Measurements from ENCODE around the gene CAGE1. TPM values are rescaled to one million over a fixed set of nuclear protein-coding genes. Genes with fewer than 3 reads are reported as not detected.

The CAGE1 gene
- total RNA-seq, 1 donor from 2014 or later, result not detected

DNA sequence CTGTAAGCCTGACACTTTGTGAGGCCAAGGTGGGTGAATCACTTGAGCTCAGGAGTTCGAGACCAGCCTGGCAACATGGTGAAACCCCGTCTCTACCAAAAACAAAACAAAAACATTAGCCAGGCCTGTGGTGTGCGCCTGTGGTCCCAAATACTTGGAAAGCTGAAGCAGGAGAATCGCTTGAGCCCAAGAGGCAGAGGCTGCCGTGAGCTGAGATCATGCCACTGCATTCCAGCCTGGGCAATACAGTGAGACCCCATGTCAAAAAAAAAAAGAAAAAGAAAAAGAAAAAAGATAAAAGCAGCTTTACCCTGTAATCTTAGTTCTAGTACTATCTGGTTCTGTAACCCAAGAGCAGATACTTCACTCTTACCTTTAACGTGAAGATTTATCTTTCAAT, 104.1 kb downstream of the CAGE1 start:
- peaks cover 1% of the 10 kb centered on the region for H3K27me3 Mint-ChIP-seq (ENCODE audit: unreplicated experiment)
- H3K4me1 Mint-ChIP-seq (ENCODE audit: low read depth, unreplicated experiment), result peaks cover 2% of the 10 kb centered on the region
- no peak overlapping the region for H3K4me3 Mint-ChIP-seq (ENCODE audit: unreplicated experiment)
- no peaks in the 10 kb centered on the region for H3K36me3 Mint-ChIP-seq (ENCODE audit: unreplicated experiment)
- no peak overlapping the region for H3K27ac Mint-ChIP-seq (ENCODE audit: unreplicated experiment)
- DNase-seq, result no peak
- no peaks in the 10 kb centered on the region for H3K9me3 Mint-ChIP-seq (ENCODE audit: unreplicated experiment)
- TF ChIP-seq, protein P1, sequence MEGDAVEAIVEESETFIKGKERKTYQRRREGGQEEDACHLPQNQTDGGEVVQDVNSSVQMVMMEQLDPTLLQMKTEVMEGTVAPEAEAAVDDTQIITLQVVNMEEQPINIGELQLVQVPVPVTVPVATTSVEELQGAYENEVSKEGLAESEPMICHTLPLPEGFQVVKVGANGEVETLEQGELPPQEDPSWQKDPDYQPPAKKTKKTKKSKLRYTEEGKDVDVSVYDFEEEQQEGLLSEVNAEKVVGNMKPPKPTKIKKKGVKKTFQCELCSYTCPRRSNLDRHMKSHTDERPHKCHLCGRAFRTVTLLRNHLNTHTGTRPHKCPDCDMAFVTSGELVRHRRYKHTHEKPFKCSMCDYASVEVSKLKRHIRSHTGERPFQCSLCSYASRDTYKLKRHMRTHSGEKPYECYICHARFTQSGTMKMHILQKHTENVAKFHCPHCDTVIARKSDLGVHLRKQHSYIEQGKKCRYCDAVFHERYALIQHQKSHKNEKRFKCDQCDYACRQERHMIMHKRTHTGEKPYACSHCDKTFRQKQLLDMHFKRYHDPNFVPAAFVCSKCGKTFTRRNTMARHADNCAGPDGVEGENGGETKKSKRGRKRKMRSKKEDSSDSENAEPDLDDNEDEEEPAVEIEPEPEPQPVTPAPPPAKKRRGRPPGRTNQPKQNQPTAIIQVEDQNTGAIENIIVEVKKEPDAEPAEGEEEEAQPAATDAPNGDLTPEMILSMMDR (IDR thresholded peaks at IDR 0.05; ENCODE audit: partially characterized antibody, unreplicated experiment), result no peak

DNA sequence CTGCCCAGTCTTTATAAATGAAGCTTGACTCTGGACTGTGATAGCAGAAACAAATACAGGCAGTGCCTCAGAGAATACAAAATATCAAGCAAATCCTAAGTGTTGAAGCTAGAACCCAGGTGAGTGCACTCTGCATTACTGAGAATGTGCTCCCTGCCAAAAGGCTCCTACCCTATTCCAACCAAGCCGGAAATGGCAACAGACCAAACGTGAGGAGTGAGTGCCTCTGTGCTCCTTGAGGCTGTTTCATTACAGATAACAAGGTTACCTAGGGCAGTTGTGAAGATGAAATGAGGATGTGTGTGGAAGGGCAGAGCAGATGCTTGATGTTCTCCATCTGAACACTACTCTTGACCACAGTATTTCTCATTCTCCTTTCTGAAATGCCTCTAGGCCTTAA, 105.9 kb downstream of the CAGE1 start:
- Mint-ChIP-seq H3K27ac (ENCODE audit: unreplicated experiment) (no peak overlapping the region), H3K9me3 (ENCODE audit: unreplicated experiment) (no peaks in the 10 kb centered on the region), H3K4me1 (ENCODE audit: low read depth, unreplicated experiment) (peaks cover 2% of the 10 kb centered on the region), H3K36me3 (ENCODE audit: unreplicated experiment) (no peaks in the 10 kb centered on the region), H3K4me3 (ENCODE audit: unreplicated experiment) (no peak overlapping the region), H3K27me3 (ENCODE audit: unreplicated experiment) (peaks cover 1% of the 10 kb centered on the region)
- DNase-seq, result no peak
- TF ChIP-seq, protein P1 (IDR thresholded peaks at IDR 0.05; ENCODE audit: partially characterized antibody, unreplicated experiment), result no peak

GRCh38 chr6:7282097-7282906, 107.2 kb downstream of the CAGE1 start:
- H3K4me3 Mint-ChIP-seq (ENCODE audit: unreplicated experiment), result no peak overlapping the region
- peaks cover 1% of the 10 kb centered on the region for H3K27me3 Mint-ChIP-seq (ENCODE audit: unreplicated experiment)
- no peaks in the 10 kb centered on the region for H3K9me3 Mint-ChIP-seq (ENCODE audit: unreplicated experiment)
- H3K27ac Mint-ChIP-seq (ENCODE audit: unreplicated experiment), result no peak overlapping the region
- H3K4me1 Mint-ChIP-seq (ENCODE audit: low read depth, unreplicated experiment), result peaks cover under 1% of the 10 kb centered on the region
- TF ChIP-seq, protein P1 (IDR thresholded peaks at IDR 0.05; ENCODE audit: partially characterized antibody, unreplicated experiment), result no peak
- no peaks in the 10 kb centered on the region for H3K36me3 Mint-ChIP-seq (ENCODE audit: unreplicated experiment)
- no peak for DNase-seq

Other genes with a start within 250 kb of the CAGE1 start
- 113 TPM for gene SSR1, start 76.5 kb downstream of the CAGE1 start, total RNA-seq (ENCODE audit: unreplicated experiment)
- 24.9 TPM for gene RIOK1, start 66 bp upstream of the CAGE1 start, total RNA-seq (ENCODE audit: unreplicated experiment)
- gene DSP, start 151.9 kb upstream of the CAGE1 start, total RNA-seq (ENCODE audit: unreplicated experiment), result 8.9 TPM
- 9.5 TPM for gene SNRNP48, start 200.5 kb upstream of the CAGE1 start, total RNA-seq (ENCODE audit: unreplicated experiment)